NOMO-1 treated with DMSO at 0.1 percent for 48 hours (cell line): ENCODE results near the gene TCF3.
A peak's percentile ranks its signal among the peaks of the same experiment; 100 is the strongest.

ENCODE experiments used
- DNase-seq: peaks from one replicate; lab custom pipeline; 2025; ENCODE audit not compliant: unreplicated experiment; lab: John Stamatoyannopoulos, UW

The TCF3 gene

GRCh38 chr19:1613146-1613545 lies 39.3 kb downstream of the TCF3 start:
- DNase-seq, result no peak

GRCh38 chr19:1612114-1613086 lies 40.0 kb downstream of the TCF3 start:
- no peak for DNase-seq

GRCh38 chr19:1611353-1611752 lies 41.1 kb downstream of the TCF3 start:
- DNase-seq, result no peak

- DNase-seq, result no peak
Observed at GRCh38 chr19:1610579-1610978, 41.8 kb downstream of the TCF3 start.

GRCh38 chr19:1609680-1610474 lies 42.5 kb downstream of the TCF3 start:
- DNase-seq, result no peak

GRCh38 chr19:1609103-1609396 lies 43.4 kb downstream of the TCF3 start:
- DNase-seq, result no peak

- no peak for DNase-seq
Observed at GRCh38 chr19:1608359-1609102, 43.9 kb downstream of the TCF3 start.

- DNase-seq, result no peak
Observed at GRCh38 chr19:1606138-1606651, 46.2 kb downstream of the TCF3 start.

- DNase-seq, result peak; percentile 96
Observed at GRCh38 chr19:1605236-1606137, 46.9 kb downstream of the TCF3 start, which contains the start of gene UQCR11. Gene UQCR11 (minus strand): TSS chr19:1605462. CDS start chr19:1605409, 53 bp downstream.

GRCh38 chr19:1602091-1602707 lies 50.2 kb downstream of the TCF3 start:
- no peak for DNase-seq

GRCh38 chr19:1601613-1602064 lies 50.8 kb downstream of the TCF3 start:
- DNase-seq, result no peak

- no peak for DNase-seq
Observed at GRCh38 chr19:1599460-1599846, 53.0 kb downstream of the TCF3 start.

GRCh38 chr19:1598777-1599459 lies 53.5 kb downstream of the TCF3 start:
- DNase-seq, result no peak

GRCh38 chr19:1593501-1593772 lies 59.0 kb downstream of the TCF3 start:
- DNase-seq, result no peak

- DNase-seq, result peak; percentile 84
Observed at GRCh38 chr19:1592755-1593500, 59.5 kb downstream of the TCF3 start, which contains the start of gene MBD3. Gene MBD3 (minus strand): TSS chr19:1592865. CDS start chr19:1592631, 234 bp downstream.

GRCh38 chr19:1592024-1592754 lies 60.2 kb downstream of the TCF3 start:
- peak; percentile 75 for DNase-seq

GRCh38 chr19:1591421-1592023 lies 60.9 kb downstream of the TCF3 start:
- DNase-seq, result no peak
